Spleen (tissue), 11 donors: ENCODE results near the gene DPP9. TPM values are rescaled to one million over a fixed set of nuclear protein-coding genes. Genes with fewer than 3 reads are reported as not detected.

Source experiments
- DNase-seq: peaks from one replicate; pipeline ENCODE4 v3.0.0-alpha.2; 2020
- H3K27ac ChIP-seq, 8 donors: fragments of 200-600 bp; sonication (generic) in 7 of 8; 1 replicate in 4 of 8; 2 replicates in 4 of 8; pipeline versions ENCODE4 v1.5.0 to v1.8.0; 2016 to 2021; ENCODE audit warnings: inconsistent platforms in 4 of 8, mild to moderate bottlenecking in 4 of 8, moderate library complexity in 1 of 8
- H3K27me3 ChIP-seq, 7 donors: fragments of 200-600 bp; sonication (generic) in 6 of 7; replicated peaks in 1 of 7; 1 replicate in 4 of 7; 2 replicates in 3 of 7; pipeline versions ENCODE4 v1.5.0 to v1.8.0; 2016 to 2021; ENCODE audit warnings: inconsistent platforms in 3 of 7, mild to moderate bottlenecking in 1 of 7
- H3K36me3 ChIP-seq, 6 donors: fragments of 200-600 bp; sonication (generic) in 5 of 6; 1 replicate in 4 of 6; 2 replicates in 2 of 6; pipeline versions ENCODE4 v1.5.0 to v1.8.0; 2016 to 2021; ENCODE audit warnings: inconsistent platforms in 2 of 6
- H3K4me1 ChIP-seq, 6 donors: fragments of 200-600 bp; sonication (generic) in 5 of 6; 1 replicate in 3 of 6; 2 replicates in 3 of 6; pipeline versions ENCODE4 v1.5.0 to v1.8.0; 2016 to 2021; ENCODE audit warnings: inconsistent platforms in 3 of 6
- H3K4me3 ChIP-seq, 8 donors: fragments of 200-600 bp; sonication (generic) in 7 of 8; 1 replicate in 4 of 8; 2 replicates in 4 of 8; pipeline versions ENCODE4 v1.5.0 to v1.8.0; 2016 to 2021; ENCODE audit warnings: inconsistent platforms in 4 of 8, mild to moderate bottlenecking in 4 of 8, moderate library complexity in 2 of 8
- H3K9me3 ChIP-seq, 8 donors: fragments of 200-600 bp; sonication (generic) in 7 of 8; 1 replicate in 4 of 8; 2 replicates in 4 of 8; pipeline versions ENCODE4 v1.5.0 to v1.8.0; 2016 to 2021; ENCODE audit warnings: inconsistent platforms in 4 of 8
- CTCF ChIP-seq, 11 experiments: fragments of 200-600 bp in 7 of 11; fragments of 450-650 bp in 4 of 11; sonication (generic) in 4 of 11; IDR thresholded peaks in 8 of 11; conservative IDR thresholded peaks in 3 of 11; 1 replicate in 7 of 11; 2 replicates in 4 of 11; pipeline versions ENCODE4 v1.4.0 to v1.8.0; 2016 to 2021; ENCODE audit warnings: antibody characterized with exemption in 11 of 11, inconsistent platforms in 4 of 11, mild to moderate bottlenecking in 1 of 11
- POLR2A ChIP-seq, 3 donors: fragments of 450-650 bp; IDR thresholded peaks; one replicate each; pipeline ENCODE4 v1.5.1; 2017; ENCODE audit warnings: antibody characterized with exemption in 3 of 3, mild to moderate bottlenecking in 1 of 3
- POLR2AphosphoS5 ChIP-seq, 3 donors: sonication (generic); formaldehyde crosslinking; IDR thresholded peaks; one replicate each; pipeline ENCODE4 v1.5.1; 2017; ENCODE audit warnings: antibody characterized with exemption in 3 of 3
- WGBS, 5 donors: extraction: QIAGEN DNeasy Blood & Tissue Kit in 3 of 5; methylation state at CpG; one replicate each; pipeline versions ENCODE4 v1.1.5 to v1.1.7; 2013 to 2018; 5-methylcytosine and 5-hydroxymethylcytosine counted together
- intact Hi-C: fragments of 100-400 bp; cut with DNase I; formaldehyde crosslinking; loops from one replicate; pipeline ENCODE4 v1.15.0; 2023; ENCODE audit warnings: low total_unique reads
- polyA plus RNA-seq, 3 donors: library from polyadenylated mRNA; stranded (reverse); fragments of 200-250 nt; gene quantifications; one replicate each; pipeline ENCODE4 v1.2.1, GENCODE V29; 2013
- total RNA-seq, 7 donors: library from RNA; depleted of rRNA in 3 of 7; stranded (reverse); fragments of >200 nt in 3 of 7; fragmentation: NEBNext Ultra II Directional in 4 of 7; extraction: Animal tissue kit (Norgen Biotek cat#: 25700) in 4 of 7; gene quantifications; one replicate each; pipeline versions ENCODE4 v1.1.0 to v1.2.1, GENCODE V29; 2016 to 2021
- donor health status: healthy with polysubstance abuse.
- donor health status: DM: no; HTN: no; CAD: no; lungs with moderate emphysema.
- donor health status: DM: no; HTN: no; CAD: no.
- donor health status: Bipolar disorder and iron deficiency.
- donor health status: healthy.
- donor health status: DM: no; HTN: no; CAD: no.
- donor health status: DM: yes; HTN: yes; CAD: no.

DPP9 gene
- total and polyA plus RNA-seq, 10 donors = 22.8 to 89.9 (median 64.9) TPM

- H3K9me3 ChIP-seq = peaks cover 0 to 5% (median 0%) of the 10 kb centered on the region in 8 donors
- intact Hi-C loops = no loop called here
- DNase-seq = no peak
- TF ChIP-seq CTCF (IDR thresholded peaks at IDR 0.05 in 8 of 11, conservative IDR thresholded peaks at IDR 0.05 in 3 of 11) = no peak
- peak in 2 of 3 donors; percentile 4 to 52 for TF ChIP-seq POLR2AphosphoS5 (IDR thresholded peaks at IDR 0.05)
- no peak overlapping the region for H3K4me3 ChIP-seq
- peak overlapping the region in 2 of 8 donors; percentile 5 to 58 for H3K27ac ChIP-seq
- 75 to 87% (median 83%) methylated on average over 13 of the region's 13 CpGs for WGBS, 5 donors
- peaks cover 0 to 66% (median 26%) of the 10 kb centered on the region in 6 donors for H3K4me1 ChIP-seq
- H3K27me3 ChIP-seq = no peaks in the 10 kb centered on the region
- H3K36me3 ChIP-seq = peaks cover 0 to 86% (median 54%) of the 10 kb centered on the region in 6 donors
Measured at GRCh38 chr19:4653793-4654436, 69.7 kb downstream of the DPP9 start.

- WGBS, 5 donors = 89 to 95% (median 92%) methylated on average over 28 to 44 of the region's 44 CpGs
- TF ChIP-seq POLR2AphosphoS5 (IDR thresholded peaks at IDR 0.05) = peak in 2 of 3 donors; percentile 32 to 73
- TF ChIP-seq POLR2A (IDR thresholded peaks at IDR 0.05) = no peak
- Histone ChIP-seq H3K9me3 (no peaks in the 10 kb centered on the region), H3K27me3 (no peaks in the 10 kb centered on the region), H3K27ac (peak overlapping the region in 1 of 8 donors; percentile 11), H3K4me1 (peaks cover 8 to 75% (median 39%) of the 10 kb centered on the region in 6 donors), H3K4me3 (no peak overlapping the region), H3K36me3 (peaks cover 0 to 68% (median 36%) of the 10 kb centered on the region in 6 donors)
- intact Hi-C loops = no loop called here
- no peak for DNase-seq
Measured at GRCh38 chr19:4652075-4652474, 71.6 kb downstream of the DPP9 start.

- intact Hi-C loops = no loop called here
- no peaks in the 10 kb centered on the region for H3K9me3 ChIP-seq
- H3K27ac ChIP-seq = peak overlapping the region in 7 of 8 donors; percentile 26 to 77 (median 63)
- H3K4me3 ChIP-seq = no peak overlapping the region
- DNase-seq = no peak
- TF ChIP-seq POLR2AphosphoS5 (IDR thresholded peaks at IDR 0.05) = no peak
- TF ChIP-seq CTCF (IDR thresholded peaks at IDR 0.05 in 8 of 11, conservative IDR thresholded peaks at IDR 0.05 in 3 of 11) = no peak
- no peak for TF ChIP-seq POLR2A (IDR thresholded peaks at IDR 0.05)
- H3K36me3 ChIP-seq = peaks cover 0 to 62% (median 20%) of the 10 kb centered on the region in 6 donors
- 61 to 84% (median 81%) methylated on average over 2 of the region's 2 CpGs for WGBS, 5 donors
- no peaks in the 10 kb centered on the region for H3K27me3 ChIP-seq
- peaks cover 8 to 77% (median 44%) of the 10 kb centered on the region in 6 donors for H3K4me1 ChIP-seq
Measured at GRCh38 chr19:4650159-4650558, 73.5 kb downstream of the DPP9 start.

- H3K27me3 ChIP-seq = no peaks in the 10 kb centered on the region
- peaks cover 0 to 60% (median 15%) of the 10 kb centered on the region in 6 donors for H3K36me3 ChIP-seq
- 66 to 83% (median 79%) methylated on average over 15 to 19 of the region's 19 CpGs for WGBS, 5 donors
- peaks cover 8 to 71% (median 42%) of the 10 kb centered on the region in 6 donors for H3K4me1 ChIP-seq
- H3K9me3 ChIP-seq = no peaks in the 10 kb centered on the region
- H3K27ac ChIP-seq = peak overlapping the region in 7 of 8 donors; percentile 26 to 77 (median 63)
- peak in 2 of 3 donors; percentile 28 to 42 for TF ChIP-seq POLR2AphosphoS5 (IDR thresholded peaks at IDR 0.05)
- TF ChIP-seq POLR2A (IDR thresholded peaks at IDR 0.05) = no peak
- DNase-seq = no peak
- intact Hi-C loops = no loop called here
- no peak overlapping the region for H3K4me3 ChIP-seq
Measured at GRCh38 chr19:4649392-4650047, 74.1 kb downstream of the DPP9 start.
